IMR-90 (cell line): ENCODE measurements around the gene NREP. TPM values are rescaled to one million over a fixed set of nuclear protein-coding genes. Genes with fewer than 3 reads are reported as not detected.

Experiments
- ATAC-seq: fragments of 200-7000 bp; cut with Tn5 transposase; 2 replicates; pipeline ENCODE4 v1.9.1; 2020; ENCODE audit warnings: low read depth, mild to moderate bottlenecking, moderate library complexity
- BruUV-seq: library from RNA; stranded (reverse); fragments of 400-500 nt; replicated peaks from 2 replicates; lab custom pipeline; 2021; lab: Mats Ljungman, UMichigan
- CTCF ChIA-PET: fragments of 300-600 bp; formaldehyde crosslinking; extraction: SDS; loops from one replicate; lab custom pipeline; 2021; ENCODE audit warnings: antibody characterized with exemption; lab: Yijun Ruan, JAX
- POLR2A ChIA-PET: fragments of 300-600 bp; sonication (Branson Sonifier 250); formaldehyde crosslinking; loops from one replicate; lab custom pipeline; 2022; ENCODE audit warnings: antibody characterized with exemption; ENCODE audit not compliant: unreplicated experiment; lab: Charles Lee
- DNase-seq: peaks from one replicate; pipeline ENCODE4 v3.0.0; 2013
- H2AFZ ChIP-seq: replicated peaks from 2 replicates; pipeline ENCODE3; 2013; ENCODE audit warnings: low read length, mild to moderate bottlenecking; ENCODE audit not compliant: poor library complexity
- H2AK5ac ChIP-seq: 2 replicates; pipeline ENCODE4 v1.6.1; 2013; ENCODE audit warnings: low read depth, low read length, inconsistent platforms
- H2AK9ac ChIP-seq: replicated peaks from 2 replicates; pipeline ENCODE3; 2013; ENCODE audit warnings: mild to moderate bottlenecking, low read depth, low read length, moderate library complexity; ENCODE audit not compliant: poor library complexity
- H2BK120ac ChIP-seq: 2 replicates; pipeline ENCODE4 v1.6.1; 2013; ENCODE audit warnings: low read depth, low read length, inconsistent platforms
- H2BK15ac ChIP-seq: 3 replicates; pipeline ENCODE4 v1.6.1; 2013; ENCODE audit warnings: low read depth, low read length, inconsistent platforms
- H2BK20ac ChIP-seq: 2 replicates; pipeline ENCODE4 v1.6.1; 2013; ENCODE audit warnings: low read depth, mild to moderate bottlenecking, inconsistent platforms, low read length, moderate library complexity
- H2BK5ac ChIP-seq: 2 replicates; pipeline ENCODE4 v1.6.1; 2013; ENCODE audit warnings: mild to moderate bottlenecking, low read depth, low read length, inconsistent platforms; ENCODE audit not compliant: poor library complexity, severe bottlenecking
- H3K14ac ChIP-seq: replicated peaks from 2 replicates; pipeline ENCODE4 v1.6.1; 2013; ENCODE audit warnings: low read depth, low read length, inconsistent platforms
- H3K18ac ChIP-seq: 2 replicates; pipeline ENCODE4 v1.6.1; 2013; ENCODE audit warnings: low read depth, low read length, control low read depth
- H3K23ac ChIP-seq: 2 replicates; pipeline ENCODE4 v1.6.1; 2013; ENCODE audit warnings: low read depth, low read length, inconsistent platforms
- H3K27ac ChIP-seq: 2 replicates; pipeline ENCODE4 v1.5.1; 2013; ENCODE audit warnings: mild to moderate bottlenecking, control low read depth, low read length; ENCODE audit not compliant: insufficient read depth
- H3K27me3 ChIP-seq: 2 replicates; pipeline ENCODE4 v1.6.1; 2013; ENCODE audit warnings: low read length; ENCODE audit not compliant: control insufficient read depth, insufficient read depth
- H3K36me3 ChIP-seq: 2 replicates; pipeline ENCODE4 v1.6.1; 2013; ENCODE audit warnings: low read length, mixed read lengths; ENCODE audit not compliant: control insufficient read depth, insufficient read depth
- H3K4ac ChIP-seq: 2 replicates; pipeline ENCODE4 v1.6.1; 2013; ENCODE audit warnings: low read depth, low read length, inconsistent platforms
- H3K4me1 ChIP-seq: 2 replicates; pipeline ENCODE4 v1.6.1; 2013; ENCODE audit warnings: low read length, mixed read lengths; ENCODE audit not compliant: control insufficient read depth, insufficient read depth
- H3K4me2 ChIP-seq: 2 replicates; pipeline ENCODE4 v1.6.1; 2013; ENCODE audit warnings: low read depth, mild to moderate bottlenecking, control low read depth, low read length, moderate library complexity
- H3K4me3 ChIP-seq: 2 replicates; pipeline ENCODE4 v1.5.1; 2013; ENCODE audit warnings: low read depth, mild to moderate bottlenecking, control low read depth, low read length, moderate library complexity; ENCODE audit not compliant: insufficient read depth
- H3K56ac ChIP-seq: 2 replicates; pipeline ENCODE4 v1.6.1; 2013; ENCODE audit warnings: low read length, inconsistent platforms; ENCODE audit not compliant: insufficient read depth; ENCODE audit errors: extremely low read depth
- H3K79me1 ChIP-seq, 2 experiments: 2 replicates each; pipeline ENCODE4 v1.6.1; 2013; ENCODE audit warnings: low read length in 2 of 2, inconsistent platforms in 1 of 2, low read depth in 1 of 2
- H3K9ac ChIP-seq: 2 replicates; pipeline ENCODE4 v1.6.1; 2013; ENCODE audit warnings: low read depth, low read length, control low read depth
- H3K9me1 ChIP-seq: 2 replicates; pipeline ENCODE4 v1.6.1; 2013; ENCODE audit warnings: low read length, inconsistent platforms; ENCODE audit not compliant: insufficient read depth
- H3K9me3 ChIP-seq: 2 replicates; pipeline ENCODE4 v1.6.1; 2013; ENCODE audit warnings: low read length; ENCODE audit not compliant: control insufficient read depth, insufficient read depth
- H4K20me1 ChIP-seq: 2 replicates; pipeline ENCODE4 v1.6.1; 2013; ENCODE audit warnings: low read length, inconsistent platforms; ENCODE audit not compliant: insufficient read depth
- H4K5ac ChIP-seq: 2 replicates; pipeline ENCODE4 v1.6.1; 2013; ENCODE audit warnings: mild to moderate bottlenecking, low read depth, low read length, control low read depth
- H4K8ac ChIP-seq, 2 experiments: 2 replicates each; pipeline ENCODE4 v1.6.1; 2013; ENCODE audit warnings: low read depth in 2 of 2, low read length in 2 of 2, control low read depth in 1 of 2, inconsistent platforms in 1 of 2
- H4K91ac ChIP-seq: 2 replicates; pipeline ENCODE4 v1.6.1; 2013; ENCODE audit warnings: low read depth, low read length, inconsistent platforms; ENCODE audit not compliant: insufficient read depth
- CEBPB ChIP-seq: IDR thresholded peaks from 2 replicates; pipeline ENCODE4 v1.6.1; 2012; ENCODE audit warnings: low read depth, low read length, improper control_type of control experiment
- WGBS, 2 experiments: methylation state at CpG; one replicate each; pipeline versions ENCODE4 v1.1.5 to v1.1.7; 2013; ENCODE audit warnings: missing lambda C conversion rate in 2 of 2; ENCODE audit not compliant: insufficient read length in 1 of 2; ENCODE audit errors: extremely low coverage in 2 of 2; 5-methylcytosine and 5-hydroxymethylcytosine counted together
- dilution Hi-C: fragments of 300-500 bp; cut with HindIII; formaldehyde crosslinking; loops from one replicate; pipeline ENCODE4 v1.14.3; 2018; ENCODE audit warnings: low sequenced_read_pairs; ENCODE audit not compliant: unreplicated experiment
- in situ Hi-C: fragments of 300-500 bp; cut with MboI; formaldehyde crosslinking; loops from 3 replicates; pipeline ENCODE4 v1.14.3; 2019; ENCODE audit warnings: low sequenced_read_pairs, inconsistent platforms, mixed read lengths
- intact Hi-C: fragments of 100-400 bp; cut with micrococcal nuclease; formaldehyde crosslinking; loops from 2 replicates; pipeline ENCODE4 v1.10.0; 2022
- polyA plus RNA-seq, 3 experiments: library from polyadenylated mRNA; depleted of rRNA; stranded (reverse); fragments of >200 nt; gene quantifications; 2 replicates each; pipeline ENCODE4 v1.2.3, GENCODE V29; 2012; ENCODE audit warnings: low replicate concordance in 1 of 3
- total RNA-seq: library from RNA; depleted of rRNA; stranded (reverse); fragments of >200 nt; gene quantifications from 2 replicates; pipeline ENCODE4 v1.2.3, GENCODE V29; 2012
- TF ChIP-seq, protein P1 (sequence below): conservative IDR thresholded peaks from 2 replicates; pipeline ENCODE4 v1.5.1; 2012; ENCODE audit warnings: mild to moderate bottlenecking, low read depth, low read length, improper control_type of control experiment
- TF ChIP-seq, protein P2 (sequence below): fragments of 150-350 bp; IDR thresholded peaks from 2 replicates; pipeline ENCODE4 v1.6.1; 2017; ENCODE audit warnings: mild to moderate bottlenecking, antibody characterized with exemption, low read length, low read depth

Gene NREP
- total and polyA plus RNA-seq, 2 of the 4 experiments (the other 2 are of a cell fraction), result 178 to 277 TPM

DNA sequence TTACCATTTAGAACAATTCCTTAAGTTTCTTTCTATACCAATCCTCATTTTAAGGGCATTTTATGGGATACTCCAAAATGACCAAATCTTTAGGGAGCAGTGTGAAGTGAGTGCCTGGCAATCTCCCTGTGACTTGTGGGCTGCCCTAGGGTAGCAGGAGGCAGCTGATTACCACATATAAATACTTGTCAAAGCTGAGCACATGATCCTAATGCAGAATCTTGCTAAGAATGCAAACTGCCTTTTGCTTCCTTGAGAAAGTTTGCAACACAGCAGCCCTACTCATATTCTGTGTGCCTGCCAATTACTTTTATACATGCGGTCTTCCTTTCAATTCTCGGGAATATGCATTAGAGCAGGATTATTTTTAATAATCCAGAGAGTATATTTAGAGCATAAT lies 18.2 kb upstream of the NREP start:
- H3K4ac ChIP-seq, result peak overlapping the region; percentile 77
- TF ChIP-seq, protein P1, sequence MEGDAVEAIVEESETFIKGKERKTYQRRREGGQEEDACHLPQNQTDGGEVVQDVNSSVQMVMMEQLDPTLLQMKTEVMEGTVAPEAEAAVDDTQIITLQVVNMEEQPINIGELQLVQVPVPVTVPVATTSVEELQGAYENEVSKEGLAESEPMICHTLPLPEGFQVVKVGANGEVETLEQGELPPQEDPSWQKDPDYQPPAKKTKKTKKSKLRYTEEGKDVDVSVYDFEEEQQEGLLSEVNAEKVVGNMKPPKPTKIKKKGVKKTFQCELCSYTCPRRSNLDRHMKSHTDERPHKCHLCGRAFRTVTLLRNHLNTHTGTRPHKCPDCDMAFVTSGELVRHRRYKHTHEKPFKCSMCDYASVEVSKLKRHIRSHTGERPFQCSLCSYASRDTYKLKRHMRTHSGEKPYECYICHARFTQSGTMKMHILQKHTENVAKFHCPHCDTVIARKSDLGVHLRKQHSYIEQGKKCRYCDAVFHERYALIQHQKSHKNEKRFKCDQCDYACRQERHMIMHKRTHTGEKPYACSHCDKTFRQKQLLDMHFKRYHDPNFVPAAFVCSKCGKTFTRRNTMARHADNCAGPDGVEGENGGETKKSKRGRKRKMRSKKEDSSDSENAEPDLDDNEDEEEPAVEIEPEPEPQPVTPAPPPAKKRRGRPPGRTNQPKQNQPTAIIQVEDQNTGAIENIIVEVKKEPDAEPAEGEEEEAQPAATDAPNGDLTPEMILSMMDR, result no peak
- TF ChIP-seq, protein P2, sequence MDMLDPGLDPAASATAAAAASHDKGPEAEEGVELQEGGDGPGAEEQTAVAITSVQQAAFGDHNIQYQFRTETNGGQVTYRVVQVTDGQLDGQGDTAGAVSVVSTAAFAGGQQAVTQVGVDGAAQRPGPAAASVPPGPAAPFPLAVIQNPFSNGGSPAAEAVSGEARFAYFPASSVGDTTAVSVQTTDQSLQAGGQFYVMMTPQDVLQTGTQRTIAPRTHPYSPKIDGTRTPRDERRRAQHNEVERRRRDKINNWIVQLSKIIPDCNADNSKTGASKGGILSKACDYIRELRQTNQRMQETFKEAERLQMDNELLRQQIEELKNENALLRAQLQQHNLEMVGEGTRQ, result 0 out of 2 replicates have a peak, but pooled peaks have one; percentile 8
- peak; percentile 12; the same call in 1 of the 2 replicates for TF ChIP-seq CEBPB
- POLR2A ChIA-PET, result no interaction called here
- no peak overlapping the region for H3K18ac ChIP-seq
- H2AK5ac ChIP-seq, result no peak overlapping the region
- H4K20me1 ChIP-seq, result no peaks in the 10 kb centered on the region
- peak overlapping the region; percentile 18; the same call in 1 of the 3 replicates for H2BK15ac ChIP-seq
- intact Hi-C loops (no loop called here), in situ Hi-C loops (no loop called here), dilution Hi-C loops (no loop called here)
- ATAC-seq, result peak; percentile 66
- no peaks in the 10 kb centered on the region for H3K79me1 ChIP-seq
- H3K27ac ChIP-seq, result no peak overlapping the region
- no peak overlapping the region for H2AK9ac ChIP-seq
- no peak overlapping the region for H2BK5ac ChIP-seq
- H3K4me2 ChIP-seq, result no peak overlapping the region
- no peak overlapping the region for H2AFZ ChIP-seq
- no peaks in the 10 kb centered on the region for H3K9me1 ChIP-seq
- DNase-seq, result peak; percentile 64
- no peaks in the 10 kb centered on the region for H3K27me3 ChIP-seq
- no peak overlapping the region for H4K91ac ChIP-seq
- H4K8ac ChIP-seq, result no peak overlapping the region
- no peak overlapping the region for H2BK20ac ChIP-seq
- H3K9ac ChIP-seq, result no peak overlapping the region
- CTCF ChIA-PET, result no interaction called here
- H3K4me3 ChIP-seq, result no peak overlapping the region
- H3K36me3 ChIP-seq, result no peaks in the 10 kb centered on the region
- H4K5ac ChIP-seq, result no peak overlapping the region
- peak overlapping the region; percentile 33 for H3K14ac ChIP-seq
- H3K9me3 ChIP-seq, result no peaks in the 10 kb centered on the region
- H3K23ac ChIP-seq, result no peak overlapping the region
- no peak overlapping the region for H3K56ac ChIP-seq
- peak overlapping the region; percentile 46; the same call in 1 of the 2 replicates for H2BK120ac ChIP-seq
- H3K4me1 ChIP-seq, result peaks cover 3% of the 10 kb centered on the region
- WGBS, 2 experiments, result no CpG with 5 or more reads among the region's 2 CpGs
- no TSS peak for BruUV-seq
